Retinal pigment epithelial cell (primary cell): ENCODE data around the gene CREBBP.

Experiments used
- DNase-seq: peaks from one replicate; pipeline ENCODE4 v3.0.0-alpha.2; 2010; ENCODE audit warnings: low read depth
- H3K4me3 ChIP-seq: 2 replicates; pipeline ENCODE4 v1.5.1; 2011; ENCODE audit warnings: mild to moderate bottlenecking, low read length, control low read depth, moderate library complexity
- CTCF ChIP-seq: conservative IDR thresholded peaks from 2 replicates; pipeline ENCODE4 v1.5.1; 2011; ENCODE audit warnings: low read depth, low read length, control low read depth, inconsistent platforms

CREBBP gene

DNA sequence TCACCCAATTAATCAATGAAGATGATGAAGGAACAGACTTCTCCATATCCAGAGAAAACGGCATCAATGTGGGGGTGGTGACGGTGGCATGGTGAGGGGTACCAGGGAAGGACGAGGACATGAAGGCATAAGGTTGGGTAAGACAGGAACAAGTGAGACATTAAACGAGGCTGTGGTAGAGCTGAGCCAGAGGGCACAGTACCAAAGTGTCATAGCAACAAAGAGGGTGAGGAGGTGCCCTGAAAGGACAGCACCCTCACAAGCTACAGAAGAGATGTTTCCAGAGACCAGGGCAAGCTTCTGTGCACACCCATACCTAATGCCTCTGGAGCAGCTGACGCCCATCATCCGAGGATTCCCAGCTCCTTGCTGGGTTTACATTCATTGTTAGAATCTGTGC lies 105.7 kb downstream of the CREBBP start:
- H3K4me3 ChIP-seq, result no peak overlapping the region
- TF ChIP-seq CTCF, result no peak
- DNase-seq, result no peak

- TF ChIP-seq CTCF, result no peak
- no peak for DNase-seq
- no peak overlapping the region for H3K4me3 ChIP-seq
These were observed 106.3 kb downstream of the CREBBP start for GRCh38 chr16:3774156-3774767.

DNA sequence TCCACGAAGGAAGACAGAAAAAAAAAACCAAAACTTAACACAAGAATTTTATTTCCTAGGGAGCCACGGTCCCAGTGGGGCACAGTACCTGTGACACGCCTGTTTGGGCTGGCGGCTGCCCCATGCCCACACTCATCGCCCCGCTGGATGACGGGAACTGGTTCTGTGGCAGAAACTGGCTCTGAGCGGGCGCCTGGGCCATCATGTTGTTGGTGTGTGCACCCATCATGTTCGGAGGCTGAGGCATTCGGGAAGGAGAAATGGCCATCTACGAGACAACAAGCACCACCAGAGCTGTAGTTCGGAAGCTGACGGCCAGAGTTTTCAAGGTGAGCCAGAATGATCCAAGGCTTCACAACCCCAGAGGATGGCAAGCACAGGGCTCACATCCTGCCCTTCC lies 106.8 kb downstream of the CREBBP start:
- no peak for DNase-seq
- TF ChIP-seq CTCF, result no peak
- H3K4me3 ChIP-seq, result no peak overlapping the region

GRCh38 chr16:3771513-3771912 lies 109.0 kb downstream of the CREBBP start:
- no peak for DNase-seq
- no peak overlapping the region for H3K4me3 ChIP-seq
- TF ChIP-seq CTCF, result no peak

DNA sequence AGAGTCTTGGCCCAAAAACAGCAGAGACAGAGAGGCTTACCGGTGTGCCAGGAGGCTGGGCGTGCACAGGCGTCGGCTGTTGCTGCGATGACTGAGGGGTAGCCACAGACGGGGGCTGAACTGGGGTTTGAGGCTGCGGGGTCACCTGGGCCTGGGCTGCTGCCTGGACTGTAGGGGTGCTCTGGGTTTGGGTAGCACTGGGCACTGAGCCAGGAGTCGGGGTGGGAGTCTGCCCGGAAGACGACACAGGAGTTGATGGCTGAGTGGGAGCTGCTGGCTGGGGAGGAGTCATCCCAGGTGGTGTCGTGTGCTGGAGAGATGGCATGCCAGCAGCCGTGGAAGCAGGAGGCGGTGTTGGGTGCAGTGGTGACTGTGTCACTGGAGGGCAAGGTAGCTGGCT lies 110.0 kb downstream of the CREBBP start:
- H3K4me3 ChIP-seq, result no peak overlapping the region
- no peak for TF ChIP-seq CTCF
- no peak for DNase-seq

DNA sequence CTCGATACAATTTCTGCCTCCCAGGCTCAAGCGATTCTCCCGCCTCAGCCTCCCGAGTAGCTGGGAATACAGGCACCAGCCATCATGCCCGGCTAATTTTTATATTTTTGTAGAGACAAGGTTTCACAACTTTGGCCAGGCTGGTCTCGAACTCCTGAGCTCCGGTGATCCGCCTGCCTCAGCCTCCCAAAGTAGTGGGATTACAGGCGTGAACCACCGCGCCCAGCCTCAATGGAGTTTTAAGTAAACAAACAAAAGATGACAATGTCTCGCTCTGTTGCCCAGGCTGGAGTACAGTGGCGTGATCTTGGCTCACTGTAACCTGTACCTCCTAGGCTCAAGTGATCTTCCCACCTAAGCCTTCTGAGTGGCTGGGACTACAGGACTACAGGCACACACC lies 110.6 kb downstream of the CREBBP start:
- H3K4me3 ChIP-seq, result no peak overlapping the region
- TF ChIP-seq CTCF, result no peak
- no peak for DNase-seq

DNA sequence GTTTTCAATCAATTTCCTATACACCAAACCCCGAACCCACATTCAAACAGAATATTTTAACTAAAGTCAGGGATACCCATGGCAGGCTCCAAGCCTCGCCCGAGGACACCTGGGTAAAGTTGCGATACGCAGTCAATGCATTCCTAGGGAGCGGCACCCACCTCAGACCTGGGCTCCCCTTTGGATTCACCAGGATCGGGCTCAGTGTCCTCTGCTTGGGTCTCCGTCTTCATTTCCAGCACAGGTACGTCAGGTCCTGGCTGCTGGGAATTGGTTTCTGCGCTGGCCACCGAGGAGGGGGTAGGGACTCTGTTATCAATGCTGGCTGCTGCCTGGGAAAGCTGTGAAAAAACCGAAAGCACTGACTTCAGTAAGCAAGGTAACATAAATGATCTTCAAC lies 111.5 kb downstream of the CREBBP start:
- no peak for DNase-seq
- no peak for TF ChIP-seq CTCF
- no peak overlapping the region for H3K4me3 ChIP-seq
